Stimulated activated CD8-positive, alpha-beta memory T cell treated with anti-CD3 and anti-CD28 coated beads, Interleukin-12 subunit alpha, Interleukin-12 subunit beta, amount 100 ng/mL, for 24 hours (primary cell): Measurements from ENCODE around the gene BRD3.
"Not testable (repeated sequence)": the region's sequence is repeated elsewhere in the genome, so short reads cannot be mapped to it uniquely, and the experiment has no call there.

Source experiments
- DNase-seq: peaks from one replicate; pipeline ENCODE4 v3.0.0-alpha.2; 2020; ENCODE audit errors: extremely low read depth

BRD3 gene

DNA sequence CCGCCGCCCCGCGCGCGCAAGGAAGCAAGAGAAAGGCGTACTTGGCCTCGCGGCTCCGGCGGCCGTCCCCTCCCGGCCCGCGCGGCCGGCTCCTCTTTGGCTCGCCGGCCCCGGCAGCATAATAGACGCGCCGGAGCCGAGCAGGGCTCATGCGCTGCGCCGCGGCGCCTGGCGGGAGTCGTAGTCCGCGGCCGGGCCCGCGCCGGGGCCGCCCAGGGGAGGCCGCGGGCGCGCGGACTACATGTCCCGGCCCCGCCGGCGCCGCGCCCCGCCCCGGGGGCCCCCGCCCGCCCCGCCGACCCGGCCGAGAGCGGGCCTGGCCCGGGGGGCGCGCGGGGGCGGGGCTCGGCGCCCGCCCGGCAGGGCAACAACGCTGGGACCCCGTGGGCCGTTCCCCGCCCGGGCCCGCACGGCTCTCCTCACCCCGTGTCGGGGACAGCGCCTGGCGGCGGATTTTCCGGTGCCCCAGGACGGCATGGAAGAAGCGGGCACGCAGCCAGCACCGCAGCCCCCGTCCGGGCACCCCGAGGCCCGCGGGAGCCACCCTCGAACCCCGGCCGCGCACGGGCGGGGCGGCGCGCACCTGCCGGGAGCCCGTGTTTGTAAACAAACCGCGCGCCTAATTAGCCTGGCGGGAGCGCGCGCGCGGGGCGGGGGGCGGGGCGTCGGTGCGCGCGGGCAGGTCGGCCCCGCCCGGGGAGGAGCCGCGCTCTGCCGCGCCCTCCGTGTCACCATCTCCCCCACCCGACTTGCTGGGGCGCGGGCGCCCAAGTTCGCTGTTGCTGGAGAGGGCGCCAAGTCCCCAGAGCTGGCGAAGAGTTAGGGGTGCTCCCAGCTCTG, at the start of gene BRD3:
Gene BRD3, minus strand, starts transcription at position 123 of the 840 bp plus-strand sequence. CDS start 14,549 bp downstream, outside the sequence.
- DNase-seq = peak; percentile 60

DNA sequence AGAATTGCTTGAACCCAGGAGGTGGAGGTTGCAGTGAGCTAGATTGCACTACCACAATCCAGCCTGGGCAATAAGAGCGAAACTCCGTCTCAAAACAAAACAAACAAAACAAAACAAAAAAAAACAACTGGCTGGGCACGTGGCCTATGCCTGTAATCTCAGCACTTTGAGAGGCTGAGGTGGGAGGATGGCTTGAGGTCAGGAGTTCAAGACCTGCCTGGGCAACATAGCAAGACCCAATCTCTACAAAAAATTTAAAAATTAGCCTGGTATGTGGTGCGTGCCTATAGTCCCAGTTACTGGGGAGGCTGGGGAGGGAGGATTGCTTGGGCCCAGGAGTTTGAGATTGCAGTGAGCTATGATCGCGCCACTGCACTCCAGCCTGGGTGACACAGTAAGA, 44.7 kb upstream of the BRD3 start:
- no peak for DNase-seq

DNA sequence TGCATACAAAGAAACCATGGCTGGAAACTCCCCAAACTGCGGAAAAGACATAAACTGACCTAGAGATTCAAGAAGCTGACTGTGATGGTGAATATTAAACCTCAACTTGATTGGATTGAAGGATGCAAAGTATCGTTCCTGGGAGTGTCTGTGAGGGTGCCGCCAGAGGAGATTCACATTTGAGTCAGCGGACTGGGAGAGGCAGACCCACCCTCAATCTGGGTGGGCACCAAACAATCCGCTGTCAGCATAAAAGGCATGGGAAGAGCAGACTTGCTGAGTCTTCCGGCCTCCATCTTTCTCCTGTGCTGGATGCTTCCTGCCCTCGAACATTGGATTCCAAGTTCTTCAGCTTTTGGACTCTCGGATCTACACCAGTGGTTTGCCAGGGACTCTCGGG, 43.2 kb upstream of the BRD3 start:
- no peak for DNase-seq

DNA sequence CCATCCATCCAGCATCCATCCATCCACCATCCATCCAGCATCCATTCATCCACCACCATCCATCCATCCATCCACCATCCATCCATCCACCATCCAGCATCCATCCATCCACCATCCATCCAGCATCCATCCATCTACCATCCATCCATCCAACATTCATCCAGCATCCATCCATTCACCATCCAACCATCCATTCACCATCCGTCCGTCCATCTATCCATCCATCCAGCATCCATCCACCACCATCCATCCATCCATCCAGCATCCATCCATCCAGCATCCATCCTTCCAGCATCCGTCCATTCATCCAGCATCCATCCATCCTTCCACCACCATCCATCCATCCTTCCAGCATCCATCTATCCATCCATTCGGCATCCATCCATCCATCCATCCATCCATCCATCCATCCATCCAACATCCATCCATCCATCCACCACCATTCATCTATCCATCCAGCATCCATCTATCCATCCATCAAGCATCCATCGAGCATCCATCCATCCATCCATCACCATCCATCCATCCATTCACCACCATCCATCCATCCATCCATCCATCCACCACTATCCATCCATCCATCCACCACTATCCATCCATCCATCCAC, 35.7 kb upstream of the BRD3 start:
- DNase-seq = no peak

DNA sequence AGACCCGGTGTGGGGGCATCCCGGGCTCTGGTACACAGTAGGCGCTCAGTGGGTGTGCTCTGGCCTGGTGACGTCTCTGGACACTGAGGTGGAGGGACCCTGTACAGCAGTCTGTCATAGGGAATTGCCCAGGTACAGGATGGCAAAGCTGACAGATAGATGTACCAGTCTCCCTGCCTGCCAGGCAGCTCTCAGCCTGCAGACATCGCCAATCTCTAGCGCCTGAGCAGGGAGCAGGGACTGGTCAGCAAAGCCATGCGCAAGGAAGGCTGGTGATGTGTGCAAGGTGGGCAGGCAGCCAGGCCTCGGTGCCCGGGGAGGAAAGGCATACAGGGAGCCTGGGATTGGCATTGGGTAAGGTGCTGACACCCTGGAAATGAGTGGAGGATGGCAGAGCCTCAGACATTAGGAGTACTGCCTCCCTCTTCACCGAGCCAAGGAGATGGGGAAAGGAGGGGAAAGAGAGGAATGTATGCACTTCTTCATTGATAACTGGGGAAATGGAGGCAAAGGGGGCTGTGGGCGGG, 33.9 kb upstream of the BRD3 start:
- no peak for DNase-seq

DNA sequence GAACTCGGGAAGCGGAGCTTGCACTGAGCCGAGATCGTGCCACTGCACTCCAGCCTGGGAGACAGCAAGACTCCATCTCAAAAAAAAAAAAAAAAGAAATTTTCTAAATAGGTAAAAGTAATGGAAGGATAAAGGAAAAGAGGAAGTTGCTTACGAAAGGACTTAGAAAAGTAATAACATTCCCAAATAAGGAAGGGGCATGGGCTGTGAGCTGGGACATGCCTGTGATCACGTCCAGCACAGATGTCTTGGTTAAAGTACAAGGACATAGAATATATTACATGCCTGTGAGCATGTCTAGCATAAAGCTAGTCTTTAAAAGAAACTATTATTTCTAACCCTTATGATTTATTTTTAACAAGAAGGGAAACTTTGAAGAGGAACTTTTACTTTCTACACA, 33.3 kb upstream of the BRD3 start:
- DNase-seq = not testable (repeated sequence)

DNA sequence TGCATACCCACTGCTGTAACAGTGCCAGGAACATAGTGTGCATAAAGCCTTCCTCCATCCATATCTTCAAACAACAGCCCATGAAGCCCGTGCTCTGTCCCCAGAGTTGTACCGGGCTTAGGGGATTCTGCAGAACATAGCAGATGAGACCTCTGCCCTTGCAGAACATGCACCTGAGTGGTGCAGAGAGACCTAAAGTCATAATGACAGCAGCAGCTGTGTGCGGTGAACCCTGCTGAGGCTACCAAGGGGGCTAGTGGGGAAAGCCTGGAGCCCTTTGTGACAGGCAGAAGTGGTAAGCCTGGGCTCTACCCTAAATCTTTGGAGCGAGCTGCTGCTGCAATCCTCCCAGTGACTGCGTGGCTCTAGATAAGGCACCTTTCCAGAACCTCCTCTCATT, 32.2 kb upstream of the BRD3 start:
- no peak for DNase-seq

DNA sequence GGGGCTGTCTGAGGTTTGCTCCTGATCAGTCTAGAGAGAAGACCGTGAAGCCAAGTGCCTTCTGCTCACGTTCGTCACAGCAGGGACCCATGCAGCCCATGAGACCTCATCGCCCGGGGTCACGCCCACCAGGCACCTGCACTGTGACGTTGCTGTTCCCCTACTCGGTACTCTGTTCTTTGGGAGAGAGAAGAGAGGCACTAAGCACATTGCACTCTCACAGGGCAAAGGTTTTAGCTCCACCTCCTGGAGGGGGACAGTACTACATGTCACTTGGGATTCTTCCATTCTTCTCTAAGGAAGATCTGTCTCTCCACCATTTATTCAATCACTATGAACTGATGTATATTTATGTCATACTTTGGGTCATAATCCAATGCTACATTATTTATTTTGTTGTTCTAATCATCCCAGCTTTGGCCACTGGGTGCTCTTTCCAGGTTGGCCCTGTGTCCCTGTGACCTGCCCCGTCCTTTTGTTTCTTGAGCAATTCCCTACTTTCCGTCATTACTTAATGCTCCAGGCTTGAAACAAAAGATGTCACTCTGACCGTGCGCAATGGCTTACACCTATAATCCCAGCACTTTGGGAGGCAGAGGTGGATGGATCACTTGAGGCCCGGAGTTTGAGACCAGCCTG, 31.4 kb upstream of the BRD3 start:
- DNase-seq = no peak

DNA sequence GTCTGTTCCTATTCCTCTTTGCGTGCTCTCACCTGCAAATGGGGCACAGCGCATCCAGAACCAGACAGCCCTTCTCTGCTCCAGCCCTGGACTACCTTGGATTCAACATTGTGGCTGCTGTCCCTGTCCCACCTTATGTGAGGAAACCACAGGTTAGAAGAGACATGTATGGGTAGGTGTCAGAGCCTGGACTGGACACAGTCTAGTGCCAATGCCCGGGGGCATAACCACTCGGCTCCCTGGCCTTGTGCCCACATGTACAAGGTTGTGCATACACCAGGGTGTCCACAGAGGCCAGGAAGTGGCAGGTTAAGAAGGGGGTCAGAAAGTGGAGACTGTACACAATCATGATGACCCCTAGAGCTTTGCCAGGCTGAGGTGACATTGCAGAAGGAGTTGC, 22.1 kb upstream of the BRD3 start:
- no peak for DNase-seq

DNA sequence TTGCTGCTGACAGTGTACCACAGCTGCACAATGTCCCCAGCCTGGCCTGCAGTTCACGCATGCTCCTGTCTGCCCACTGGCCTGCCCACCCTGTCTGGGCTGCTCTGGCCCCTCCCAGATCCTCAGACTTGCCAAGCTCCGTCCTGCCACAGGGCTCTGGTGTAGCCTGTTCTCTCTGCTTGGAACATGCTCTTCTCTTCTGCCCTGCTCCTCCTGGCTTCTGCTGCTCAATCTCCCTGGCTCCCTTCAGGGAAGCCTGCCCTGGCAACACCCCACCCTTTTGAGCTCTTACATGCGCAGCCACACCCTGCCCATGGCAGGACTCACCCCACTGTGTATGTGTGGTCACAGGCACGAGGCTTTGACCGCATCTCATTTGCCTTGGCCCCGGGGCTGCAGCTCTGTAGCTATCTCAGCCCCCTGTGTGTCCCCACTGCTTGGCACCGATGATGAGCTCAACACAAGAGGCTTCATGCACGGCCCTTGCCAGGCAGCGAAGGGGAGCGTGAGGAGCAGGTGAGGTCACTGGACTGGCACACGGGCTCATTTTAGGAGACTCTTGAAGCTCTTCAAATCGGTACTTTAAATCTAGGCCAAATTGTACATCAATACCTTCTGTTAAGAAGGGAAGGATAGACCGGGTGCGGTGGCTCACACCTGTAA, 20.4 kb upstream of the BRD3 start:
- no peak for DNase-seq

DNA sequence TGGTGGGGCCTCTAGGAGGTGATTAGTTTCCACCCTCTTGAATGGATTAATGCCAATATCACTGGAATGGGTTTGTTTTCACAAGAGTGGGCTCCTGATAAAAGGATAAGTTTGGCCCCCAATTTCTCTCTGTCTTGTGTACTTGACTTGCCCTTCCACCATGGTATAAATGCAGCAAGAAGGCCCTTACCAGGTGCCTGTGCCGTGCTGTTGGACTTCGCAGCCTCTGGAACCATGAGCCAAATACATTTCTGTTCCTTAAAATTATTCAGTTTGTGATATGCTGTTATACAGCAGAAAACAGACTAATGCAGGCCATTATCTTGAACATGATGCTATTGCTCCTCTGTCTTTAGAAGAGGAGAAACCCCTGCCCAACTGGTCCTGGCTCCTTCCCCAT, 17.8 kb upstream of the BRD3 start:
- DNase-seq = no peak

DNA sequence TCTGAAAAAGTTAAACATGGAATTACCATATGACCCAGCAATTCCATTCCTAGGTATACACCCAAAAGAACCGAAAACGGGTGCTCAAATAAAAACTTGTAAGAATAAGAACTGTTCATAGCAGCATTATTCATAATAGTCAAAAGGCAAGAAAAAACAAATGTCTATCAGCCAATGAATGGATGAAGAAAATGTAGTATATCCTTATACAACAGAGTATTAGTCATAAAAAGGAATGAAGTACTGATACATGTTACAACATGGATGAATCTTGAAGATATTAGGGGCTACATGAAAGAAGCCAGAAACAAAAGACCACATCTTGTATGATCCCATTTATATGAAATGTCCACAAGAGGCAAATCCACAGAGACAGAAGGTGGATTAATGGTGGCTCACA, 15.6 kb upstream of the BRD3 start:
- DNase-seq = no peak

DNA sequence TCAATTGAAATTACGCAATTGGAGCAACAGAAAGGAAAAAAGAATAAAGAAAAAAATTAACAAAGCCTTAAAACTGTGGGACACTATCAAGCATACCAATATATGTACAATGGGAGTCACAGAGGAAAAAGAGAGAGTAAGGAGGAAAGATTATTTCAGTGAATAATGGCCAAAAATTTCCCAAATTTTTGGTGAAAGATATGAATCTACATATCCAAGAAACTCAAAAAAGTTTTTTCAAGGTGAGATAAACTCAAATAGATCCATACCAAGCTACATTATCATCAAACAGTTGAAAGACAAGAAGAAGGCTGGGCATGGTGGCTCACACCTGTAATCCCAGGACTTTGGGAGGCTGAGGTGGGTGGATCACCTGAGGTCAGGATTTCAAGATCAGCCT, 8.8 kb upstream of the BRD3 start:
- no peak for DNase-seq

DNA sequence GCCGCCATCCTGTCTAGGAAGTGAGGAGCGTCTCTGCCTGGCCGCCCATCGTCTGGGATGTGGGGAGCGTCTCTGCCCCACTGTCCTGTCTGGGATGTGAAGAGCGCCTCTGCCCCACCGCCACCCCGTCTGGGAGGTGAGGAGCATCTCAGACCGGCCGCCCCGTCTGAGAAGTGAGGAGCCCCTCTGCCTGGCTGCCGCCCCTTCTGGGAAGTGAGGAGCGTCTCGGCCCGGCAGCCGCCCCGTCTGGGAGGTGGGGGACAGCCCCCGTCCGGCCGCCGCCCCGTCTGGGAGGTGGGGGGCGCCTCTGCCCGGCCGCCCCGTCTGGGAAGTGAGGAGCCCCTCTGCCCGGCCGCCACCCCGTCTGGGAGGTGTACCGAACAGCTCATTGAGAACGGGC, 7.9 kb upstream of the BRD3 start:
- DNase-seq = not testable (repeated sequence)

DNA sequence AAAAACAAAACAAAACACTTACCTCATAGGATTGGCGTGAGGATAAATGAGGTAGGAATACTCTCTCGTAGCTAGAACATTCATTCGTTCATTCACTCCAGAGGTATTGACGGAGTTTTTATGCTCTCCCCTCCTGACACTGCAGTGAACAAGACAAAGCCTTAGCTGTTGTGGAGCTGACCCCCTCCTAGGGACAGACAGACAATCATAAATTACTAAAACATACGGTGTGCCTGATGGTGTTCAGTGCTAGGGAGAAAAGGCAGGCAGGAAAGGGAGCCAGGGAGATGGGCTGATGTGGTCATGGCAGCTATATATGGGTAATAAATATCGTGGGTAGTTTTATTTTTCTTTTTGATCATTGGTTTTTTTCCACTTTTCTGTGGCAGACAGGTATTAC, 5.7 kb upstream of the BRD3 start:
- no peak for DNase-seq

DNA sequence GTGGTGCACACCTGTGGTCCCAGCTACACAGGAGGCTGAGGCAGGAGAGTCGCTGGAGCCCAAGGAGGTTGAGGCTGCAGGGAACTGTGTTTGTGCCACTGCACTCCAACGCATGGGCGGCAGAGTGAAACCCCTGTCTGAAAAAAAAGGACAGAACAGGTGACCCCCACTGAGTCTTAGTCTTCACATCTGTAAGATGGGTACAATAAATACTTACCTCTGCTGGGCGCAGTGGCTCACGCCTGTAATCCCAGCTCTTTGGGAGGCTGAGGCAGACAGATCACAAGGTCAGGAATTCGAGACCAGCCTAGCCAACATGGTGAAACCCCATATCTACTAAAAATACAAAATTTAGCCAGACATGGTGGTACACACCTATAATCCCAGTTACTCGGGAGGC, 4.9 kb upstream of the BRD3 start:
- not testable (repeated sequence) for DNase-seq

DNA sequence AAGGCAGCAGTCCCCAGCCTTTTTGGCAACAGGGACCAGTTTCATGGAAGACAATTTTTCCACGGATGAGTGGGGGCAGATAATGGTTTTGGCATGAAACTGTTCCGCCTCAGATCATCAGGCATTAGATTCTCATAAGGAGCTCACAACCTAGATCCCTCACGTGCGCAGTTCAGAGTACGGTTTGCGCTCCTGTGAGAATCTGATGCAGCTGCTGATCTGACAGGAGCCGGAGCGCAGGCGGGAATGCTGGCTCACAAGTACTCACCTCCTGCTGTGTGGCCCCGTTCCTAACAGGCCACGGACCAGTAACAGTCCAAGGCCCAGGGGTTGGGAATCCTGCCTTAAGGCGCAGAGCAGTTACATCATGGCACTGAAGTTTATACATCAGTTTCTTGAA, 3.3 kb upstream of the BRD3 start:
- DNase-seq = no peak

DNA sequence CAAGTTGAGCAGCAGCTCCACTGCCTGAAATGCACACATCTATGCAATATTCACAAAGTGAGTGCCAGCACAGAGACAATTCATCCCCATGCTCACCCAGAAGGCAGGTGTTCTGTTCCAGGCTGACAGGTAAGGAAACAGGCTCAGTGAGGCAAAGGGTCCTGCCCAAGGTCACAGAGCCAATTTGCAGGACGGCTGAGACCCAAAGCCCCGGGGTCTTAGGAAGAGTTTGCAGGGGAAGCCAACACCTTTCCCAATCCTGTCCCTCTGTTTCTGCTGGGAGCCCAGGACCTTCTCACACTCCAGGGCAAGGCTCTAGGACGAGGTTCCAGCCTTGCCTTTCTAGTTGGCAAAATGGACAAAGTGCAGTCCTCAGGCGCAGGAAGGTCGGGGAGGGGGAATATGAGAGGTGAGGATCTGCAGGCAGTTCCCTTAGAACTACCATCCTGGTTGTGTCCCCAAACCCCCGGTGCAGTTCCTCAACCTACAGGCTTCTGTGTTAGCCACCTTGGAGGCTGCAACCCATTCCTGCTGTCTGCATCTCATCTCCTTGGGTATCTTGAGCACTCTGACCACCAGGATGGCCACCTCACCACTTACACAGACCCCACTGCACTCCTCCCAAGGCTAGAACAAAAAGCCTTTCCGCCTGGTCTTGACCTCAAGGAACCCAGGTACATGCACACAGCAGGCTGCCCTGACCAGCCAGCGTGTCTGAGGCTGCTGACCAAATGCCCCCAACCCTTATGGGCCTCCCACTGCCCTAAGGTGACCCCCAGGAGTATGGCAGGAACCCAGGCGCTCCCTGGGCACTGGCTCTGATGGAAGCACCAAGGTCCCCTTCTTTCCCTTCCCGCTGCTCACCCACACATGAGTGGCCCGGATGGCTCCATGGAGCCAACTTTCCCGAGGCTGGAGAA, 1.9 kb upstream of the BRD3 start:
- DNase-seq = no peak

DNA sequence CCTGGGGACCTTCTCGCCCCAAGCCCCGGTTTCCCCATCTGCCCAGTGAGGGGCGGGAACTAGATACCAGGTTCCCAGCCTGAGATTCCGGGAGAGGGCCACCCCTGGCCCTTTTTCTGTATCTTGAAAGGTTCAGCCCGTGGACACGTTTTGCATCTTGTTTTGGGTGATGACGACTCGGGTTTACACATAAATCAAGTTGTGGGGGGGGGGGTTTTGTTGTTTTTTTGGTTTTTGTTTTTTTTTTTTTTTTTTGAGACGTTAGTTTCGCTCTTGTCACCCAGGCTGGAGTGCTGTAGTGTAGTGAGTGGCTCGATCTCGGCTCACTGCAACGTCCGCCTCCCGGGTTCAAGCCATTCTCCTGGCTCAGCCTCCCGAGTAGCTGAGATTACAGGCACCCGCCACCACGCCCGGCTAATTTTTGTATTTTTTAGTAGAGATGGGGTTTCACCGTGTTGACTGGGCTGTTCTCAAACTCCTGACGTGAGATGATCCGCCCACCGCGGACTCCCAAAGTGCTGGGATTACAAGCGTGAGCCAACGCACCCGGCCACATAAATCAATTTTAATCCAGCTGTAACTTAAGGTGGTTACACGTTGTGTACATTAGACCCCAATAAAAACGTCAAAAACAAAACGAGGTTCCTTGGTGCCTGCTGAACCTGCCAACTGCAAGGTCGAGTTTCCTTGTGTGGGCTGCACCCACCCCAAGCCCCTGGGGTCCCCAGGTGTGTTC, 1.1 kb upstream of the BRD3 start:
- no peak for DNase-seq
